ENCODE results near the gene HNRNPH3. TPM values are rescaled to one million over a fixed set of nuclear protein-coding genes. Genes with fewer than 3 reads are reported as not detected.
A peak's percentile ranks its signal among the peaks of the same experiment; 100 is the strongest.

The HNRNPH3 gene
- total and polyA plus RNA-seq, 2 experiments from 2014 or later: 87.2 to 367 TPM

GRCh38 chr10:68284062-68285001 lies 47.5 kb upstream of the HNRNPH3 start:
- Mint-ChIP-seq H3K36me3 (ENCODE audit: low read depth) (peaks cover 4% of the 10 kb centered on the region; the same call in 2 of the 3 replicates), H3K9me3 (peaks cover 11% of the 10 kb centered on the region), H3K4me1 (no peaks in the 10 kb centered on the region), H3K27me3 (ENCODE audit: insufficient read depth, low read depth, poor library complexity) (no peaks in the 10 kb centered on the region), H3K27ac (no peak overlapping the region), H3K4me3 (no peak overlapping the region)
- H4K20me1 ChIP-seq (replicated peaks; ENCODE audit: insufficient read depth): no peaks in the 10 kb centered on the region
- no peak overlapping the region for H3K4me2 ChIP-seq
- no peaks in the 10 kb centered on the region for H3K79me2 ChIP-seq (replicated peaks; ENCODE audit: insufficient read depth)
- ATAC-seq (no peak), DNase-seq (ENCODE audit: low spot score) (no peak)
- no peaks in the 10 kb centered on the region for H3K27me3 ChIP-seq (ENCODE audit: insufficient read depth)
- H2AFZ ChIP-seq: peak overlapping the region; percentile 52; the same call in 1 of the 2 replicates
- no peaks in the 10 kb centered on the region for H3F3A ChIP-seq (replicated peaks; ENCODE audit: low read depth)
- no peaks in the 10 kb centered on the region for H3K9me2 ChIP-seq (ENCODE audit: insufficient read depth)
- no peaks in the 10 kb centered on the region for H3K36me3 ChIP-seq (ENCODE audit: insufficient read depth)
- no peak overlapping the region for H3K4me3 ChIP-seq
- TF ChIP-seq EZH2phosphoT487 (IDR thresholded peaks at IDR 0.05; ENCODE audit: unreplicated experiment): no peak
- TF ChIP-seq POLR2AphosphoS5 (IDR thresholded peaks at IDR 0.05; ENCODE audit: low read depth): no peak
- no peak for TF ChIP-seq ZNF331 (CRISPR knock-in tag; IDR thresholded peaks at IDR 0.05; ENCODE audit: low read depth)
- no peak for TF ChIP-seq JUNB (IDR thresholded peaks at IDR 0.05; ENCODE audit: unreplicated experiment)
- no peak for TF ChIP-seq NANOG (IDR thresholded peaks at IDR 0.05; ENCODE audit: borderline replicate concordance)
- no peak for TF ChIP-seq REST (IDR thresholded peaks at IDR 0.05; ENCODE audit: unreplicated experiment)
- TF ChIP-seq ZNF462 (CRISPR knock-in tag; IDR thresholded peaks at IDR 0.05): no peak
- no peaks in the 10 kb centered on the region for H3K4me1 ChIP-seq (ENCODE audit: insufficient read depth)
- no peak overlapping the region for H3K27ac ChIP-seq (ENCODE audit: low read depth)

Measured in GM23338 (cell line).